ENCODE data around the gene NCAM1.

The NCAM1 gene

GRCh38 chr11:113273720-113274119 is 312.5 kb downstream of the NCAM1 start:
- no peak overlapping the region for H3K27ac ChIP-seq (ENCODE audit: low read length, poor library complexity, severe bottlenecking)
- H3K27me3 ChIP-seq (ENCODE audit: control insufficient read depth in 1 of 2, insufficient read depth in 1 of 2, low read length in 2 of 2): peaks cover 0 to 51% of the 10 kb centered on the region in 2 experiments
- no peak overlapping the region for H2BK12ac ChIP-seq (ENCODE audit: low read length in 2 of 2)
- H3K23ac ChIP-seq (ENCODE audit: low read length in 2 of 2): no peak overlapping the region
- H2AK5ac ChIP-seq (ENCODE audit: low read length, severe bottlenecking): no peak overlapping the region
- no peak overlapping the region for H4K8ac ChIP-seq (ENCODE audit: low read length)
- no peak overlapping the region for H3K18ac ChIP-seq (ENCODE audit: low read depth in 1 of 2, low read length in 2 of 2)
- H3K9me3 ChIP-seq (ENCODE audit: control insufficient read depth, low read length): no peaks in the 10 kb centered on the region
- no peaks in the 10 kb centered on the region for H3K79me1 ChIP-seq (replicated peaks; ENCODE audit: low read length, poor library complexity, severe bottlenecking)
- no peak overlapping the region for H3K9ac ChIP-seq (ENCODE audit: low read length)
- H2BK15ac ChIP-seq (ENCODE audit: low read depth, poor library complexity, severe bottlenecking): no peak overlapping the region
- H2BK120ac ChIP-seq (ENCODE audit: low read depth, low read length): no peak overlapping the region
- no peak overlapping the region for H3K14ac ChIP-seq (ENCODE audit: low read length in 2 of 2)
- H3K4me3 ChIP-seq (ENCODE audit: insufficient read depth in 1 of 2, low read depth in 1 of 2, low read length in 2 of 2): no peak overlapping the region
- no peaks in the 10 kb centered on the region for H3K36me3 ChIP-seq (ENCODE audit: control insufficient read depth in 1 of 2, insufficient read depth in 2 of 2, low read depth in 1 of 2, low read length in 2 of 2)
- DNase-seq: no peak
- H4K91ac ChIP-seq (ENCODE audit: low read length): no peak overlapping the region
- H2AFZ ChIP-seq (ENCODE audit: low read depth, low read length): no peak overlapping the region
- H3K4me2 ChIP-seq (ENCODE audit: low read length, poor library complexity, severe bottlenecking): no peak overlapping the region
- 74% methylated on average over 10 of the region's 10 CpGs for WGBS
- H2BK5ac ChIP-seq (ENCODE audit: low read depth, low read length, poor library complexity, severe bottlenecking): no peak overlapping the region
- no peaks in the 10 kb centered on the region for H3K4me1 ChIP-seq (ENCODE audit: control insufficient read depth, insufficient read depth, low read depth, low read length)
- no peak overlapping the region for H3K4ac ChIP-seq (ENCODE audit: low read depth in 1 of 2, low read length in 2 of 2)

GRCh38 chr11:113274713-113275582 is 313.7 kb downstream of the NCAM1 start:
- peaks cover 0 to 48% of the 10 kb centered on the region in 2 experiments for H3K27me3 ChIP-seq (ENCODE audit: control insufficient read depth in 1 of 2, insufficient read depth in 1 of 2, low read length in 2 of 2)
- H2BK5ac ChIP-seq (ENCODE audit: low read depth, low read length, poor library complexity, severe bottlenecking): no peak overlapping the region
- no peaks in the 10 kb centered on the region for H3K9me3 ChIP-seq (ENCODE audit: control insufficient read depth, low read length)
- H2BK120ac ChIP-seq (ENCODE audit: low read depth, low read length): no peak overlapping the region
- H2BK15ac ChIP-seq (ENCODE audit: low read depth, poor library complexity, severe bottlenecking): no peak overlapping the region
- H3K14ac ChIP-seq (ENCODE audit: low read length in 2 of 2): no peak overlapping the region
- no peak overlapping the region for H4K91ac ChIP-seq (ENCODE audit: low read length)
- WGBS: 94% methylated on average over 19 of the region's 19 CpGs
- no peak overlapping the region for H3K4me3 ChIP-seq (ENCODE audit: insufficient read depth in 1 of 2, low read depth in 1 of 2, low read length in 2 of 2)
- H2AFZ ChIP-seq (ENCODE audit: low read depth, low read length): no peak overlapping the region
- H3K18ac ChIP-seq (ENCODE audit: low read depth in 1 of 2, low read length in 2 of 2): no peak overlapping the region
- no peak overlapping the region for H3K23ac ChIP-seq (ENCODE audit: low read length in 2 of 2)
- no peak overlapping the region for H3K4me2 ChIP-seq (ENCODE audit: low read length, poor library complexity, severe bottlenecking)
- H3K4me1 ChIP-seq (ENCODE audit: control insufficient read depth, insufficient read depth, low read depth, low read length): no peaks in the 10 kb centered on the region
- H2BK12ac ChIP-seq (ENCODE audit: low read length in 2 of 2): no peak overlapping the region
- no peak overlapping the region for H2AK5ac ChIP-seq (ENCODE audit: low read length, severe bottlenecking)
- no peak for DNase-seq
- no peak overlapping the region for H3K4ac ChIP-seq (ENCODE audit: low read depth in 1 of 2, low read length in 2 of 2)
- H3K79me1 ChIP-seq (replicated peaks; ENCODE audit: low read length, poor library complexity, severe bottlenecking): no peaks in the 10 kb centered on the region
- H3K36me3 ChIP-seq (ENCODE audit: control insufficient read depth in 1 of 2, insufficient read depth in 2 of 2, low read depth in 1 of 2, low read length in 2 of 2): no peaks in the 10 kb centered on the region
- H3K27ac ChIP-seq (ENCODE audit: low read length, poor library complexity, severe bottlenecking): no peak overlapping the region
- H4K8ac ChIP-seq (ENCODE audit: low read length): no peak overlapping the region
- no peak overlapping the region for H3K9ac ChIP-seq (ENCODE audit: low read length)

GRCh38 chr11:113275602-113276001 is 314.4 kb downstream of the NCAM1 start:
- Histone ChIP-seq H3K4me3 (ENCODE audit: insufficient read depth in 1 of 2, low read depth in 1 of 2, low read length in 2 of 2) (no peak overlapping the region), H2BK15ac (ENCODE audit: low read depth, poor library complexity, severe bottlenecking) (no peak overlapping the region), H3K9ac (ENCODE audit: low read length) (no peak overlapping the region), H3K27me3 (ENCODE audit: control insufficient read depth in 1 of 2, insufficient read depth in 1 of 2, low read length in 2 of 2) (peaks cover 0 to 49% of the 10 kb centered on the region in 2 experiments), H4K8ac (ENCODE audit: low read length) (no peak overlapping the region), H3K4me2 (ENCODE audit: low read length, poor library complexity, severe bottlenecking) (no peak overlapping the region), H3K14ac (ENCODE audit: low read length in 2 of 2) (no peak overlapping the region), H3K4ac (ENCODE audit: low read depth in 1 of 2, low read length in 2 of 2) (no peak overlapping the region), H2BK5ac (ENCODE audit: low read depth, low read length, poor library complexity, severe bottlenecking) (no peak overlapping the region), H3K36me3 (ENCODE audit: control insufficient read depth in 1 of 2, insufficient read depth in 2 of 2, low read depth in 1 of 2, low read length in 2 of 2) (no peaks in the 10 kb centered on the region), H4K91ac (ENCODE audit: low read length) (no peak overlapping the region), H3K9me3 (ENCODE audit: control insufficient read depth, low read length) (no peaks in the 10 kb centered on the region), H2BK120ac (ENCODE audit: low read depth, low read length) (no peak overlapping the region), H3K79me1 (replicated peaks; ENCODE audit: low read length, poor library complexity, severe bottlenecking) (no peaks in the 10 kb centered on the region), H2AFZ (ENCODE audit: low read depth, low read length) (no peak overlapping the region), H2BK12ac (ENCODE audit: low read length in 2 of 2) (no peak overlapping the region), H3K23ac (ENCODE audit: low read length in 2 of 2) (no peak overlapping the region), H3K27ac (ENCODE audit: low read length, poor library complexity, severe bottlenecking) (no peak overlapping the region), H3K18ac (ENCODE audit: low read depth in 1 of 2, low read length in 2 of 2) (no peak overlapping the region), H2AK5ac (ENCODE audit: low read length, severe bottlenecking) (no peak overlapping the region), H3K4me1 (ENCODE audit: control insufficient read depth, insufficient read depth, low read depth, low read length) (no peaks in the 10 kb centered on the region)
- WGBS: 87% methylated on average over 6 of the region's 7 CpGs
- DNase-seq: no peak

- Histone ChIP-seq H3K23ac (ENCODE audit: low read length in 2 of 2) (no peak overlapping the region), H2BK12ac (ENCODE audit: low read length in 2 of 2) (no peak overlapping the region), H3K36me3 (ENCODE audit: control insufficient read depth in 1 of 2, insufficient read depth in 2 of 2, low read depth in 1 of 2, low read length in 2 of 2) (no peaks in the 10 kb centered on the region), H4K8ac (ENCODE audit: low read length) (no peak overlapping the region), H2BK120ac (ENCODE audit: low read depth, low read length) (no peak overlapping the region), H3K4me3 (ENCODE audit: insufficient read depth in 1 of 2, low read depth in 1 of 2, low read length in 2 of 2) (no peak overlapping the region), H3K4ac (ENCODE audit: low read depth in 1 of 2, low read length in 2 of 2) (no peak overlapping the region), H3K79me1 (replicated peaks; ENCODE audit: low read length, poor library complexity, severe bottlenecking) (no peaks in the 10 kb centered on the region), H3K14ac (ENCODE audit: low read length in 2 of 2) (no peak overlapping the region), H3K9me3 (ENCODE audit: control insufficient read depth, low read length) (no peaks in the 10 kb centered on the region), H2AFZ (ENCODE audit: low read depth, low read length) (no peak overlapping the region), H2BK15ac (ENCODE audit: low read depth, poor library complexity, severe bottlenecking) (no peak overlapping the region), H3K27me3 (ENCODE audit: control insufficient read depth in 1 of 2, insufficient read depth in 1 of 2, low read length in 2 of 2) (peaks cover 0 to 56% of the 10 kb centered on the region in 2 experiments), H3K4me1 (ENCODE audit: control insufficient read depth, insufficient read depth, low read depth, low read length) (no peaks in the 10 kb centered on the region), H3K18ac (ENCODE audit: low read depth in 1 of 2, low read length in 2 of 2) (no peak overlapping the region), H2BK5ac (ENCODE audit: low read depth, low read length, poor library complexity, severe bottlenecking) (no peak overlapping the region), H3K9ac (ENCODE audit: low read length) (no peak overlapping the region), H2AK5ac (ENCODE audit: low read length, severe bottlenecking) (no peak overlapping the region), H4K91ac (ENCODE audit: low read length) (no peak overlapping the region), H3K4me2 (ENCODE audit: low read length, poor library complexity, severe bottlenecking) (no peak overlapping the region), H3K27ac (ENCODE audit: low read length, poor library complexity, severe bottlenecking) (no peak overlapping the region)
- DNase-seq: no peak
- WGBS: no CpG with 5 or more reads among the region's 2 CpGs
Measured at GRCh38 chr11:113276466-113276865, 315.2 kb downstream of the NCAM1 start.

Measured in mesenchymal stem cell (in vitro differentiated cells and primary cell).